Measurements from ENCODE around the gene TRPM3. TPM values are rescaled to one million over a fixed set of nuclear protein-coding genes. Genes with fewer than 3 reads are reported as not detected.
"Not testable (repeated sequence)": the region's sequence is repeated elsewhere in the genome, so short reads cannot be mapped to it uniquely, and the experiment has no call there.

Gene TRPM3
- total RNA-seq, 1 experiment from 2014 or later = not detected

- H3K9me3 ChIP-seq (ENCODE audit: low read length); H3K36me3 ChIP-seq (ENCODE audit: low read depth, low read length); ATAC-seq; POLR2A ChIA-PET (ENCODE audit: unreplicated experiment); DNase-seq; H3K4me1 ChIP-seq (ENCODE audit: insufficient read depth, low read length); H3K4me3 ChIP-seq (ENCODE audit: low read length); BruUV-seq (replicated peaks); H4K20me1 ChIP-seq (ENCODE audit: low read length); H3K4me2 ChIP-seq (ENCODE audit: low read length); H3K79me2 ChIP-seq (ENCODE audit: low read length); CTCF ChIA-PET; intact Hi-C loops (cut with micrococcal nuclease); H2AFZ ChIP-seq (ENCODE audit: low read length); H3K9ac ChIP-seq (ENCODE audit: low read length); H3K27me3 ChIP-seq (ENCODE audit: low read length); H3F3A ChIP-seq (ENCODE audit: low read length, unreplicated experiment); H3K9me2 ChIP-seq (replicated peaks; ENCODE audit: low read length); H3K27ac ChIP-seq (ENCODE audit: low read length): not testable (repeated sequence)
Observed at GRCh38 chr9:70706797-70707196, 414.6 kb downstream of the TRPM3 start.

- Histone ChIP-seq H2AFZ (ENCODE audit: low read length) (no peak overlapping the region), H3K4me3 (ENCODE audit: low read length) (no peak overlapping the region), H3K27me3 (ENCODE audit: low read length) (peaks cover 4% of the 10 kb centered on the region; the same call in 1 of the 2 replicates), H3K9me2 (replicated peaks; ENCODE audit: low read length) (no peaks in the 10 kb centered on the region), H3K4me1 (ENCODE audit: insufficient read depth, low read length) (no peaks in the 10 kb centered on the region), H3K9me3 (ENCODE audit: low read length) (no peaks in the 10 kb centered on the region), H4K20me1 (ENCODE audit: low read length) (no peaks in the 10 kb centered on the region), H3K9ac (ENCODE audit: low read length) (no peak overlapping the region), H3F3A (ENCODE audit: low read length, unreplicated experiment) (no peaks in the 10 kb centered on the region), H3K27ac (ENCODE audit: low read length) (no peak overlapping the region), H3K4me2 (ENCODE audit: low read length) (no peak overlapping the region), H3K79me2 (ENCODE audit: low read length) (no peaks in the 10 kb centered on the region), H3K36me3 (ENCODE audit: low read depth, low read length) (no peaks in the 10 kb centered on the region)
- TF ChIP-seq CTCF (conservative IDR thresholded peaks at IDR 0.05; ENCODE audit: low read depth, low read length) = no peak
- no peak for TF ChIP-seq EZH2phosphoT487 (IDR thresholded peaks at IDR 0.05; ENCODE audit: borderline replicate concordance, low read length)
- no peak for TF ChIP-seq EZH2 (IDR thresholded peaks at IDR 0.05; ENCODE audit: low read length, unreplicated experiment)
- ATAC-seq (no peak), DNase-seq (no peak)
- ChIA-PET POLR2A (ENCODE audit: unreplicated experiment) (no interaction called here), CTCF (no interaction called here)
- no TSS peak for BruUV-seq (replicated peaks)
- intact Hi-C loops (cut with micrococcal nuclease) = no loop called here
Observed at GRCh38 chr9:70701163-70701562, 420.3 kb downstream of the TRPM3 start.

- BruUV-seq (replicated peaks) = no TSS peak
- Histone ChIP-seq H4K20me1 (ENCODE audit: low read length) (no peaks in the 10 kb centered on the region), H3F3A (ENCODE audit: low read length, unreplicated experiment) (no peaks in the 10 kb centered on the region), H3K79me2 (ENCODE audit: low read length) (no peaks in the 10 kb centered on the region), H3K27ac (ENCODE audit: low read length) (no peak overlapping the region), H3K9me3 (ENCODE audit: low read length) (no peaks in the 10 kb centered on the region), H3K4me2 (ENCODE audit: low read length) (no peak overlapping the region), H3K4me1 (ENCODE audit: insufficient read depth, low read length) (no peaks in the 10 kb centered on the region), H3K4me3 (ENCODE audit: low read length) (no peak overlapping the region), H3K27me3 (ENCODE audit: low read length) (peaks cover 4% of the 10 kb centered on the region; the same call in 1 of the 2 replicates), H2AFZ (ENCODE audit: low read length) (no peak overlapping the region), H3K9ac (ENCODE audit: low read length) (no peak overlapping the region), H3K9me2 (replicated peaks; ENCODE audit: low read length) (no peaks in the 10 kb centered on the region), H3K36me3 (ENCODE audit: low read depth, low read length) (no peaks in the 10 kb centered on the region)
- no peak for ATAC-seq
- intact Hi-C loops (cut with micrococcal nuclease) = no loop called here
- ChIA-PET CTCF (no interaction called here), POLR2A (ENCODE audit: unreplicated experiment) (no interaction called here)
- TF ChIP-seq EZH2 (IDR thresholded peaks at IDR 0.05; ENCODE audit: low read length, unreplicated experiment) (no peak), EZH2phosphoT487 (IDR thresholded peaks at IDR 0.05; ENCODE audit: borderline replicate concordance, low read length) (no peak), CTCF (conservative IDR thresholded peaks at IDR 0.05; ENCODE audit: low read depth, low read length) (no peak)
- DNase-seq = no peak
Observed at GRCh38 chr9:70696694-70697335, 424.6 kb downstream of the TRPM3 start.

All from PC-3 (cell line).